GM19239 (cell line): ENCODE data around the gene C6orf141.

Experiments used
- DNase-seq: peaks from one replicate; pipeline ENCODE4 v3.0.0; 2011; ENCODE audit warnings: low spot score; ENCODE audit not compliant: insufficient read length
- FAIRE-seq: peaks from 2 replicates; lab custom pipeline; 2011; peaks lifted over from hg19 to GRCh38; lab: Jason Lieb, UNC

The C6orf141 gene

DNA sequence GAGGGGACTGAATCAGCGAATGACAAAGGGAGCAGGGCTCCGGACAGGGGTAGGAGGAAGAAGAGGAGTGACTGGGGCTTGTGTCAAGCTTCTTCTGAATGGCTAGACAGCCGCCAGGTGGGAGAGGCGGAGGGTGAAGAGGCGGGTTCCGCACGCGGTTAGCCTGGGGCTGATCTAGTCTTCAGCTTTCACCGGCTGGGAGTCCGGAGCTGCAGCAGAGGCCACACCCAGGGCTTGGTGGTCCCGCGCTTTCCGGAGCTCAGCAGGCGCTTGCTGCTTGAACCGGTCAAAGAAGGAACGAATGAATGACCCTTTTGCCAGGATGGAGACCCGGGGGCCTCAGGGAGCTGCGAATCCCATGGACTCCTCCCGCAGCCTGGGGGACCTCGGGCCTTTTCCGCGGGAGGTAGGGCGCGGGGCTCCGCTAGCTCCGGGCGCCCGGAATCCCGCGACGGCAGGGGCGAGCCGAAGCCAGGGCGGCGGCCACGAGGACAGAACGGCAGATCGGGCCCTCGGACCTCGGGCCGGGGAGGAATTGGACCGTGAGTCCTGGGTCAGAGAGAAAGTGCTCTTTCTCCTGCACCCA, at the start of gene C6orf141:
TSS of gene C6orf141 (plus strand) at position 177 of the 586 bp plus-strand sequence. CDS start at position 302, 125 bp downstream.
- FAIRE-seq = peak; percentile 78

DNA sequence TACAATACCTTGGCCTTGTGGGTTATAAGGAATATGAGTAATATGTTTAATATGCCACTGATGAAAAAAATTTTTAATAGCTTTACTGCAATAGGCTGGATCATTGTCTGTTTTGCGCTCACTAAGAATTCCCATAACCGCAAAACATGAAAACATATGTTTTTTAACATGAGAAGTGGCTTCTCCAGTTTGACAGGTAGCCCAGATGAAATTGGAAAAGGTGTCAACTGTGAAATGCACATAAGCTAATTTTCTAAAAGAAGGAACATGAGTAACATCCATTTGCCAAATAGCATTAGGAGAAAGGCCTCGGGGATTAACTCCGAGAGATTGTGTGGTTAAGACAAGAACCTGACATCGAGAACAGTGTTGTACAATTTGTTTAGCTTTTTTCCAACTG, 45.8 kb upstream of the C6orf141 start:
- no peak for DNase-seq
- no peak for FAIRE-seq

More for the DNA sequence above, at the start of gene C6orf141:
- DNase-seq = peak; percentile 31

- FAIRE-seq (no peak), DNase-seq (no peak)
Measured at GRCh38 chr6:49506569-49507111, 43.8 kb upstream of the C6orf141 start.

- FAIRE-seq = no peak
Measured at GRCh38 chr6:49509342-49509741, 41.1 kb upstream of the C6orf141 start.

DNA sequence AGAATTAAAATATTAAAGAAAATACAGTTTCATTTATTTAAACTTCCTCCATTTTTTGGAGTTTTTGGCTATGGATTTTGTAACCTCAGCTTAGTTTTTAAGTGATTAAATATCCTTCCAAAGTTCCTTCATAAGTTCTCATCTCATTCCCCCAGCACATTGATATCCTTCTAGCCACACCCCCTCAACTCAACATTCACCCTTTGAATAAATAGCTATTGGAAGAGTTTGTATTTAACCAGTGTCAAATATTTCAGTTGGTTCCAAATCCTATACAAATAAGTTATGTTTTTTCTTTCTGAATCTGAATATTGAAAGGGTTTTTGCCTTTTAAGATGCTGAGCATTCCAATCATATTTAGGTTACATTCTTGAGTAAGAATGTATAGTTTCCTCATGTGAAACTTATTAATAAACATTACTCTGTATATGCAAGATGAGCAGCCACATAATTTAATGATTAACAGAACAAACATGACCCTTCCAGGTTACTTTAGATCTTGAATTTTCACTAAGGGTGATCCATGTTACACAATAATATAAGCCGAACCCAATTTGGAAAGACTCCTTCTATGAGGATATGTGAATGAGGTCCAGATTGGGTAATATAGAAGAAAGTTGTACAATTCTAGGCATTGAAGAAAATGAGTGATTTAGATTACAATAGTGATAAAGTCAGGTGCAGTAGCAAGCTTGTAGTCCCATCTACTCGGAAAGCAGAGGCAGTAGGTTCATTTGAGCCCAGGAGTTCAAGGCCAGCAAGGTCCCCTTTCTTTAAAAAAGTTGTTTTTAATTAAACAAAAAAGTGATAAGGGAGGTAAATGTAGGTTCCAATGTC, 37.1 kb upstream of the C6orf141 start:
- no peak for FAIRE-seq
- no peak for DNase-seq

More at GRCh38 chr6:49509342-49509741, 41.1 kb upstream of the C6orf141 start:
- no peak for DNase-seq

DNA sequence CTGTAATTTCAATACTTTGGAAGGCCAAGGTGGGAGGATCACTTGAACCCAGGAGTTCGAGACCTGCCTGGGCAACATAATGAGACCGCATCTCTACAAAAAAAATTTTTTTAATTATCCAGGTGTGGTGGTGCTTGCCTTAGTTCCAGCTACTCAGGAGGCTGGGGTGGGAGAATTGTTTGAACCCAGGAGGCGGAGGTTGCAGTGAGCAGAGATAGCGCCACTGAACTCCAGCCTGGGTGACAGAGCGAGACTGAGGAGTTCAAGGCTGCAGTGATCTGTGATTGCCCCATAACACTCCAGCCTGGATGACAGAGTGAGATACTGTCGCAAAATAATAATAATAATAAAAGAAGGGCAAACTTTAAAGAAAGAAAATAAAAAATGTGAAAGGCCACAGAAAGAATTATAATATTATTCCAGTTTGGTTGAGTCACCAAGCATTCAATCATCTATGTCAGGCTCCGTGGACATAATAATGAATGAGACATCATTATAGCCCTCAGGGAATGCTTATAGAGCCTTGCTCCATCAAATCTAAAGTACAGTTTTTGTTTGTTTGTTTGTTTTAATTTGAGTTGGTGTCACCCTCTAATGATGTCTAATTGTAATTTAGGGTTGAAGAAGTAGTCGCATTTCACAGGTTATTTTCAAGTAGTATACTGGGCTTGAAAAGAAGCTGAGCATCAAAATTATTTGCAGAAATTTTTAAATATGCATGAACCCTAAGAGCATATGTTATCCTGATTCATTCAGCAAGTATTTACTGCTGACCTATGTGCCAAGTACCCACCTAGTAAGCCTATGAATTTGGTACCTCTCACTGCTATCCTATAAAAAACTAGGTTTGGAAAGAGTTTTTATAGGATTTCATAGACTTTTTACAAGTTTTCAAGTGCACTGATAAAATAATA, 35.6 kb upstream of the C6orf141 start:
- no peak for DNase-seq
- no peak for FAIRE-seq

- FAIRE-seq = no peak
- DNase-seq = no peak
Measured at GRCh38 chr6:49515485-49516146, 34.9 kb upstream of the C6orf141 start.

DNA sequence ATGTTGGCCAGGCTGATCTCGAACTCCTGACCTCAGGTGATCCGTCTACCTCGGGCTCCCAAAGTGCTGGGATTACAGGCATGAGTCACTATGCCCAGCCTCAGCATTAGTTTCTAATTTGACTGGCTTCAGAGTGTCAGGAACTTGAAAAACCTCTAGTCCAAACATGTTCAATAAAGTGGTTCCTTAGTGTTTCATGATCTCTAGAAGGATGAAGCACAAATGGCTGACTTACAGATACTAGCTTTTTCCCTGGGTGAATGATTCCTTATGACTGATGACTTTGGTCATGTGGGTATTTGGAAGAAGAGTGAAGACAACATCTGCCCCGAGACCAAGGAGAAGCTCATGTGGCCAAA, 34.3 kb upstream of the C6orf141 start:
- FAIRE-seq (no peak), DNase-seq (no peak)

DNA sequence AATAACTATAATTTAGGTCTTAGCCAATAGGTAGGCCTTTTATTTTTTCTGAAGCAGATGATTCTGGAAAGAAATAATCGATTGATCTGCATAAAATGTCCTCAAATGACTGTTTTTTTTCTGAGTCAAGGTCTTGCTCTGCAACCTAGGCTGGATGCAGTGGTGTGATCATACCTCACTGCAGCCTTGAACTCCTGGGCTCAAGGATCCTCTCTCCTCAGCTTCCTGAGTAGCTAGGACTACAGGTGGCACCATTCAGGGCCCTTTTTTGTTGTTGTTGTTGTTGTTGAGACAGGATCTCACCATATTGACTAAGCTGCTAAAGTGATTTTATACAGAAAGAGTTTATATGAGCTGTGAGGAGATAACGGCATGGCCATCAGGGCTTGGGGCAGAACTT, 32.5 kb upstream of the C6orf141 start:
- no peak for FAIRE-seq
- DNase-seq = no peak

- no peak for FAIRE-seq
- DNase-seq = no peak
Measured at GRCh38 chr6:49519660-49520059, 30.8 kb upstream of the C6orf141 start.

DNA sequence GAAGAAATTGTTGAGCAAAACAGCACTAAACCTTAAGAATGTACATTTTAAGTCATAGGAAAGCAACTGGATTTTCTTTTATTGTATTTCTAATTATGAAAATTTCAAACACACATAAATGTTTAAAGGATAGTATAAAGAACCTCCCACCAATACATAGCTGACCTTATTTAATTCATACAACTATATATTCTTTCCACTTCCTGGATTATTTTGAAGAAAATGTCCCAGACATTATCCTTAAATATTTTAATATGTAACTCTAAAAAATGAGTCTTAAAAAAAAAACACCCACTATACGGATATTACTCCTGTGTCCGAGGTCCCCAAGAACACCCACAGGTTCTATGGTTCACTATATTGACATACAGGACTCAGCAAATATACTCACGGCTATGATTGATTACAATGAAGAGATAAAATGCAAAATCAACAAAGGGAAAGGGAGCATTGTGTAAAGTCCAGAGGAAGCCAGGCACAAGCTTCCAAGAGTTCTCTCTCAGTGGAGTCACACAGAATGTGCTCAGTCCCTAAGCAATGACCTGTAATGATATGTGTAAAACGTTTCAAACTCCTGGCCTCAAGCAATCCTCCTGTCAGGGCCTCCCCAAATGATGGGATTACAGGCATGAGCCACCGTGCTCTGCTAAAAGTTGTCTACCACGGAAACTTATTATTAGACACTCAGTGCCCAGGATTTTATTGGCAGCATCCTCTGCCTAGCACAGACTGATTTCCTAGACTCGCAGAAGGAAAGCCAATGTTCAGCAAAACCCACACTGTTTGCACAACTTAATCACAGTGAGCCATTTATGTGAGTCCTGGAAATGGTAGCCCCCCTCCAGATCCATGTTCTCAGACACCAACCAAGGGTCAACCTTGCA, 27.5 kb upstream of the C6orf141 start:
- FAIRE-seq = no peak
- DNase-seq = no peak

- DNase-seq = no peak
- no peak for FAIRE-seq
Measured at GRCh38 chr6:49523901-49524300, 26.6 kb upstream of the C6orf141 start.

DNA sequence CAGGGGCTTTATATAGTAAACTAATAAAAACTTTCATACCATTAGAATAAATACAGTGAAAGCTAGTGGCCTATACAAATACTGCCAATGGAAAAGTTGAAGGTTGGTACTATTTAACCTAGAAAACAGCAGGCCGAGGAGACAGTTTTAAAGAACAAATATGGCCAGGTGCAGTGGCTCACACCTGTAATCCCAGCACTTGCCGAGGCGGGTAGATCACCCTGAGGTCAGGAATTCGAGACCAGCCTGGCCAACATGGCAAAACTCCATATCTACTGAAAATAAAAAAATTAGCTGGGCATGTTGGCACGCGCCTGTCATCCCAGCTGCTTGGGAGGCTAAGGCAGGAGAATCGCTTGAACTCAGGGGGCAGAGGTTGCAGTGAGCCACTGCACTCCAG, 25.9 kb upstream of the C6orf141 start:
- FAIRE-seq (no peak), DNase-seq (no peak)

DNA sequence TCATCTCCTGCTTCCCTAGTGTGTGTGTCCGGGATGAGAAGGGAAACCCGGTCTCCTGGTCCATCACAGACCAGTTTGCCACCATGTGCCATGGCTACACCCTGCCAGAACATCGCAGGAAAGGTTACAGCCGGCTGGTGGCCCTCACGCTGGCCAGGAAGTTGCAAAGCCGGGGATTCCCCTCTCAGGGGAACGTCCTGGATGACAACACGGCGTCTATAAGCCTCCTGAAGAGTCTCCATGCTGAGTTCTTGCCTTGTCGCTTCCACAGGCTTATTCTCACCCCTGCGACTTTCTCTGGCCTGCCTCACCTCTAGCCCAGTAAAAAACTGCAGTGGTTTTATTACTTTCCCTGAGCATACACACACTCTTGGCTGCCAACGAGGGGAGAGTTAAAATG, 23.9 kb upstream of the C6orf141 start:
- DNase-seq (no peak), FAIRE-seq (no peak)

DNA sequence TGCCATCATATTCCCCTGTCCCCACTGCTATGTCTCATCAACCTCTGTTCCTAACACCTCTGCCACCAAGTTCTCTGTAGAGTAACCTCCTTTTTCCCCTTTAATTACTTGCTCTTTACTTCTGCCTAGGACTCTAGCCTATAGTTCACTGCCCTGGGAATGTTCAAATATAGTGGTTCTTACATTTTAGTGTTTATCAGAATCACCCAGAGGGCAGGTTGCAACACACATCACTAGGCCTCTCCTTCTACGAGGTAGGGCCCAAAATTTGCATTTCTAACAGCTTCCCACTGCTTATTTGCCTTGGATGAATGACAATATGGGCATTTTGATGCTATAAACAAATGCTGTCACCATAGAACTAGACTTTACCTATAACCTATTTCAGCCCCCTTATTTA, 23.1 kb upstream of the C6orf141 start:
- DNase-seq (no peak), FAIRE-seq (no peak)

DNA sequence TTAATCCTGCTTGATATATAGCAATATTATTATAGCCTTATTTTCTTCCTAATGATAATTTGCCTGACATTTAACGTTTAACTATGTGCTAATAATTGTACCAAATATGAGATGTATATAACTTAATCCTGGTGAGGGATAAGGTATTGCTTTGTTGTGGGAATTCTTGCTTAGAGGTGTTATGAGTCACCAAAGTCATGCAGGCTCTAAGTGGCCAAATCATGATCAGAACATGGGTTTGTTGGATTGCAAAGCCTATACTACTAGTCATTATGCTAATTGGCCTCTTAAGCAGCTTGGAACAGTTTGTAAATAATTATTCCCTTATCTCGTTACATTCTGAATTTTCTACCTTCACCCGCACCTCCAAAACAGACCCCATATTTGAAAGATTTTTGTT, 21.9 kb upstream of the C6orf141 start:
- FAIRE-seq (no peak), DNase-seq (no peak)

DNA sequence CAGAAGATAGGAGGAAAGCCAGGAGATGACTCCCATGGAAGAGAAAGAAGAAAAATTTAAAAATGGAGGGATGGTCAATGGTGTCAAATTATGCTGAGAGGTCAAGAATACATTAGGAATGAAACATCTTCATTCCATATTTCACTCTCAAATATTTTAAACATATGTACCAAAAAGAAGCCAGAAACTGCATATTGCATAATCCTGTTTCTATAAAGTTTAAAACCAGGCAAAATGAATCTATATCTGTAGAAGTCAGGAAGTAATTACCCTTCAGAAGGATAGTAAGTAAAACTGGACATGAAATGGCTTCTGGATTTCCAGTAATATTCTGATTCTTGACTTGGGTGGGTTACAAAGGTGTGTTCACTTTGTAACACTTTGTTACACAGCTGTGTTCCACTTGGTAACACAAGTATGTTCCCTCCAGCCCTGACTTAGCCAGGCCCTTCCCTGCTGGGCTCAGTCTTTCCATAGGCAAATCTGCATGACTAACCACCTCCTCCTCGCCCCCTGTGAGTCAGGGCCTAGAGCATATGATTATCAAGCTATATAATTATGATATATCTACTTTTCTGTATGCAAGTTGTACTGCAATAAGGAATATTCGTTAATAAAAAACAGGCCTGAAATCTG, 20.2 kb upstream of the C6orf141 start:
- FAIRE-seq = no peak
- no peak for DNase-seq

DNA sequence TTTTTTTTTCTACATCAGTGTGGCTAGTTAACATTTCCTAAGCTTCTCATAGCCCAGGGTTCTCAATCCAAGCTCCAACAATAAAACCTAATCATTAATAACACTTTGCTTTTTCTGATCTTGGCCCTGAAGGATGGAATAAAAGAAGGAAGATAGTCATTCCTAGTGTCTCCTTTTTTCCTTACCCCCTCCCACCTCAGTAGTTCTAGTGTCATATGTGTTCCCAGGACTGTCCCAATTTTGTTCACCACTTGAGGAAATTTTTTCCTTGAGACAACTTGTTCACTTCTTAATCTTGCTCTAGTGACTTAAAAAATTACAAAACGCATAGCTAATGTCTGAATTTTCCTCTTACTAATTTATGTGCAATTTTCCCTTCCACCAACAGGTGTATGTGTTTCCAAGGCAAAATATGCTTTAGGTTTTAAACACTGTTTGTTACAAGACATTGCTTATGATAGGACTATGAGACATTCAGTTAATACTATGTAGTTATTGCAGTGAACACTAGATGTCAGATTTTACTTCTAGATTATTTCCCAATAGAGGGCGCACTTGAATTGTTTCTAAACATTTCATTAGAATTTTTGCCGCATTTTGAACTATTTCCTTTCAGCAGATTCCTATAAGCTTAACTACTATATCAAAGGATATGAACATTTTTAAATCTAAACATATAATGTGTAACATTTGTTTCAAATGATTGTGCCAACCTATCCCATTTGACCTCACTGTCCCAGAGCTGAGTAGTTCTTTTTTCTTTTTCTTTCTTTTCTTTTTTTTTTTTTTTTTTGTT, 18.5 kb upstream of the C6orf141 start:
- peak; percentile 87 for FAIRE-seq
- DNase-seq = peak; percentile 9
